Cardiac muscle cell (in vitro differentiated cells and primary cell): Measurements from ENCODE around the gene PEF1. TPM values are rescaled to one million over a fixed set of nuclear protein-coding genes. Genes with fewer than 3 reads are reported as not detected.

Experiments
- DNase-seq, 2 donors: peaks; one replicate each; pipeline versions ENCODE4 v3.0.0 to v3.0.0-alpha.2; 2010 to 2017; ENCODE audit warnings: low read depth in 1 of 2, low spot score in 1 of 2
- H3K27ac ChIP-seq: fragments of 200-600 bp; sonication (generic); 2 replicates; pipeline ENCODE4 v1.5.1; 2016
- H3K27me3 ChIP-seq: fragments of 200-600 bp; sonication (generic); 2 replicates; pipeline ENCODE4 v1.6.0; 2016; ENCODE audit warnings: control low read depth
- H3K36me3 ChIP-seq: fragments of 200-600 bp; sonication (generic); 2 replicates; pipeline ENCODE4 v1.5.1; 2016; ENCODE audit warnings: control low read depth
- H3K4me1 ChIP-seq: fragments of 200-600 bp; sonication (generic); 2 replicates; pipeline ENCODE4 v1.8.1; 2017; ENCODE audit warnings: low read depth, mild to moderate bottlenecking, mixed run types
- H3K4me3 ChIP-seq: fragments of 200-600 bp; sonication (generic); 2 replicates; pipeline ENCODE4 v1.5.1; 2016; ENCODE audit warnings: mild to moderate bottlenecking
- H3K9me3 ChIP-seq: fragments of 200-600 bp; sonication (generic); 2 replicates; pipeline ENCODE4 v1.5.1; 2017; ENCODE audit warnings: low read depth, mild to moderate bottlenecking, control low read depth
- CTCF ChIP-seq: IDR thresholded peaks from 2 replicates; pipeline ENCODE4 v1.5.1; 2012; ENCODE audit warnings: low read depth, mild to moderate bottlenecking, low read length
- polyA plus RNA-seq: library from polyadenylated mRNA; unstranded; fragments of >200 nt; fragmentation: Nextera tagmentation; extraction: Ambion mirVana; gene quantifications from 2 replicates; pipeline ENCODE4 v1.2.1, GENCODE V29; 2016
- total RNA-seq: library from RNA; depleted of rRNA; stranded (reverse); fragments of >200 nt; gene quantifications from 2 replicates; pipeline ENCODE4 v1.2.3, GENCODE V29; 2016

PEF1 gene
- total and polyA plus RNA-seq, 2 experiments from 2014 or later: 89.3 to 97.8 TPM

GRCh38 chr1:31651089-31651420 is 6.4 kb upstream of the PEF1 start:
- Histone ChIP-seq H3K9me3 (no peaks in the 10 kb centered on the region), H3K27ac (peak overlapping the region; percentile 58), H3K36me3 (no peaks in the 10 kb centered on the region), H3K27me3 (no peaks in the 10 kb centered on the region), H3K4me3 (no peak overlapping the region), H3K4me1 (peaks cover 15% of the 10 kb centered on the region)
- no peak for DNase-seq
- no peak for TF ChIP-seq CTCF

- Histone ChIP-seq H3K27me3 (no peaks in the 10 kb centered on the region), H3K27ac (peak overlapping the region; percentile 58), H3K4me1 (peaks cover 15% of the 10 kb centered on the region), H3K4me3 (no peak overlapping the region), H3K9me3 (no peaks in the 10 kb centered on the region), H3K36me3 (no peaks in the 10 kb centered on the region)
- no peak for TF ChIP-seq CTCF
- no peak for DNase-seq
Observed at GRCh38 chr1:31650161-31651088, 5.7 kb upstream of the PEF1 start.

GRCh38 chr1:31648641-31649357 is 4.1 kb upstream of the PEF1 start:
- DNase-seq: no peak
- H3K27me3 ChIP-seq: no peaks in the 10 kb centered on the region
- no peaks in the 10 kb centered on the region for H3K9me3 ChIP-seq
- H3K4me3 ChIP-seq: no peak overlapping the region
- peaks cover 18% of the 10 kb centered on the region for H3K4me1 ChIP-seq
- no peaks in the 10 kb centered on the region for H3K36me3 ChIP-seq
- TF ChIP-seq CTCF: no peak
- peak overlapping the region; percentile 30 for H3K27ac ChIP-seq

GRCh38 chr1:31648190-31648589 is 3.5 kb upstream of the PEF1 start:
- Histone ChIP-seq H3K27me3 (no peaks in the 10 kb centered on the region), H3K4me3 (no peak overlapping the region), H3K9me3 (no peaks in the 10 kb centered on the region), H3K27ac (peak overlapping the region; percentile 30), H3K36me3 (no peaks in the 10 kb centered on the region), H3K4me1 (peaks cover 24% of the 10 kb centered on the region)
- peak in 1 of 2 donors; percentile 34 for DNase-seq
- TF ChIP-seq CTCF: no peak

GRCh38 chr1:31647106-31647505 is 2.4 kb upstream of the PEF1 start:
- peaks cover 25% of the 10 kb centered on the region for H3K4me1 ChIP-seq
- DNase-seq: peak in 1 of 2 donors; percentile 41
- H3K27ac ChIP-seq: no peak overlapping the region
- H3K4me3 ChIP-seq: no peak overlapping the region
- TF ChIP-seq CTCF: no peak
- H3K36me3 ChIP-seq: no peaks in the 10 kb centered on the region
- H3K9me3 ChIP-seq: no peaks in the 10 kb centered on the region
- H3K27me3 ChIP-seq: no peaks in the 10 kb centered on the region
